Measurements from ENCODE around the gene HOXB1.

- no peak for TF ChIP-seq EZH2phosphoT487 (IDR thresholded peaks at IDR 0.05; ENCODE audit: insufficient read depth, low read depth)
- TF ChIP-seq EZH2 (IDR thresholded peaks at IDR 0.05; ENCODE audit: insufficient read depth, poor library complexity, severe bottlenecking): no peak
These were observed 14.6 kb downstream of the HOXB1 start for GRCh38 chr17:48515925-48516900.
